NCI-H446 treated with DMSO at 0.1 percent for 48 hours (cell line): ENCODE data around the gene ATF3.

Source experiments
- DNase-seq: peaks from one replicate; lab custom pipeline; 2025; lab: John Stamatoyannopoulos, UW

Gene ATF3

DNA sequence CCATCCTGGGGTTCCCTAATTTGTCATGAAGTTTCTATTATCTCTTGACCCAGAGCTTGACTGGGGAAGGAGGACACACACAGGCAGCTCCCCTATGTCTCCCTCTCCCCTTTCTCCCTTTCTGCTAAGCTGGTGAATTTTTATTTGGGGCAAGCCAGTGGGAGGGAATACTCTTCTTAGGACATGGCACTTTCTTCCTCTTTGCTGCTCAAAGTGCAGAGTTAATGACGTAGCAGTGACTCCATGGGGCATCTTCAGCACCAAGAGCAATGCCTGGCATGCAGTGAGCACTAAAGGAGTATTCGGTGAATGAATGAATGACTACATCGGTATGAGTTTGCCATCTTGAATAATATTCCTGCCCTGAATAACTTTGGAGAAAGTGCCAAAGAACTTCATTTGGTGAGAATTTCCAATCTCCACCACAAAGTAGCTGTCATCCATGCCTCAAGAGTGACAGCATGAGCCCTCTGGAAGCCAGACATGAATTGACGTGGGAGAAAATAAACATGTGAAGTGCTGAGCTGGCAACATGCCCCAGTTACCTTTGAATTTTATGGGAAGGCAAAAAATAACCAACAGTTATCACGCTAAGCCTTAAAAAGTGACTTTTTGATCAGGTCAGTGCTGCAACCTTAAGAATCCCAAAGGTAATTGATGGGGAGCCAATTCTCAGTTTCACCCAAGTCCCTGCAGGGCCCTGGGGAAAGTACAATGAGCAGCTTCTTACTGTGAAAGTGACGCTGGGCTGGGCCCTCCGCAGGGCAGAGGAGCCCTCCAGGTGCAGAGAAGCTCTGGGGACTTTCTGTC, 22.1 kb upstream of the ATF3 start:
- no peak for DNase-seq

DNA sequence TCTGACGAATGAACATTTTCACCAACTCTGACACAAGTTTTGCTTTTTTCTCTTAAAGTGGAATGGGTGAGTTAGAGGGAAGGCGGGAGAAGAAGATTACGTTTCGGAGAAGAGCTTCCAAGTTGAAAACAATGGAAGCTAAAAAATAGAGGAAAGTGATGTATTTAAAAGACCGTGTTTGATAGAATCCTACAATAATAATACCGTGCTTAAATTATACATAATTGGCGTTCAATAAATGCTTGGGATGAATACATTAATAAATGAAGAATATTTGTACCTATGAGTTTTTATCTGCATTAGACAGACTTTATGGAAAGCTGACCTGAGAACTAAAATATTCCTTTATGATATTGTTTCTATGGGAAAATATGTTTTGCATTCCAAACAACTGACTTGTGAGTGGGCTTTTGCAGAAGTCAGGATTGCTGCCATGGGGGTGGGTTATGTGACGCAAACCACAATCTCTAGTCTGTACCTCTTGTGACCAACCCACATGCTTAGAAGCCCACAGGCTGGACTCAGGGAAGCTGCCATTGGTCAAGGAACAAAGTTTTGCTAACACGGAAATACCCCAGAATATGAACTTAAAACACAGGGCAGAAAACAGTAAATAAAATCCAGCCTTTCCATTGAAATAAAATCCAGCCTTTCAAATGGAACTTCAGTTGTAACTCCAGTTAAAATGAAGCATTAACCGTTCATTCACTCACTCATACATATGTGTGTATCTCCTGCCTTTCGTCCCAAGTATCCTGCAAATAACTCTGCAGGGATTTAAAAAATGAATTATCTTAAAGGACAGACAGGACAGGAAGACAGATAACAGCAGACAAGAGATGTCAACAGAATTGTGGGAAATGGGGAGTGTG, 21.3 kb upstream of the ATF3 start:
- DNase-seq, result no peak

DNA sequence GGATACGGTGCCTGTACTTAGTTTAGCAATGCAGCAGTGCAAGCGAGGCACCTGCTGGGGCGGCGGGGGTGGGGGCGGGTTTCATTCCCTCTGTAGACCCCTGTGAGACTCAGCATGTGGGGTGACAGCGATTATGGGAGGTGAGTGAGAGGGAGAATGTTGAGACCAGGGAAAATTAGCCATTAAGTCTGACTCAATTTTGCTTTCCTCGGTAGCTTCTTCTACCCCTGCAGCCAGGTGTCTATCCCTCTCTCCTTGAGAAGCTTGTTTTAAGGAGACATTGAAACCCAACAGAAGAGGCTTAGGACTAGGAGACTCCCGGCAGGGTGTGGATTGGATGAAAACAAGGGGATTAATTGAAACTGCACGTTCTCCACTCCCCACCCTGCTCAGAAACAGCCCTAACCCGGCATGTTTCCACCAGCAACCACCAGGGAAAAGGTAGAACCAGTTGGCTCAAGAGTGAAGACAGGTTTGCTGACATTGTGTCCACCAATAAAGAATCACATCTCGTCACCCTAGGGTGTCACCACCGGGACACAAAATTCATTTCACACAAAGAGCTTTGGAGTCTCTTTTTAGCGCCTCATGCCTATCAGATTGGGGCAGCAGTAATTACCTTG, 20.6 kb upstream of the ATF3 start:
- DNase-seq, result no peak

DNA sequence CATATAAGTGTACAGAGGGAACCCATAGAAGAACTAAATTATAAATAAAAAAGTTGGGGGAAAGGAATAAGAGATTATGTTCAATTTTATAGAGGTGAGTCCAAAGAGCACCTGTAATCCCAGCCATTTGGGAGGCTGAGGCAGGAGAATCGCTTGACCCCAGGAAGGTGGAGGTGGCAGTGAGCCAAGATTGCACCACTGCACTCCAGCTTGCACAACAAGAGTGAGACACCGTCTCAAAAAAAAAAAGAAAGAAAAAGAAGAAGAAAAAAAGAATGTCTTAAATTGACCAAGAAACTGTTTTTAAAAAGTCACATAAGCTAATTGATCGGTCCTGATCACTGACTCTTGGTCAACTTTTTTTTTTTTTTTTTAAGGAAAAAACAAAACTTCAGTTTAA, 19.1 kb upstream of the ATF3 start:
- no peak for DNase-seq

DNA sequence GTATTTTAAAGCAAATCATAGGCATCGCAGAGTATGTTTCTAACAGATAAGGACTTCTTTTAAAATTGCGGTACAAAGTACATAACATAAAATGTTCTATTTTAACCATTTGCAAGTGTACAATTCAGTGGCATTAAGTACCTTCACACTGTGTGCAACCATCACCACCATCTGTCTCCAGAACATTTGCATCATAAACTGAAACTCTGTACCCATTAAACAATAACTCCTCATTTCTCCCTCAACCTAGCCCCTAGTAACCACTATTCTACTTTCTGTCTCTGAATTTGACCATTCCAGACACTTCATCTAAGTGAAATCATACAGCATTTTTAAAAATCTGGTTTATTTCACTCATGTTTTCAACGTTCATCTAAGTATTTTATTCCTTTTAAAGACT, 16.6 kb upstream of the ATF3 start:
- DNase-seq, result no peak

DNA sequence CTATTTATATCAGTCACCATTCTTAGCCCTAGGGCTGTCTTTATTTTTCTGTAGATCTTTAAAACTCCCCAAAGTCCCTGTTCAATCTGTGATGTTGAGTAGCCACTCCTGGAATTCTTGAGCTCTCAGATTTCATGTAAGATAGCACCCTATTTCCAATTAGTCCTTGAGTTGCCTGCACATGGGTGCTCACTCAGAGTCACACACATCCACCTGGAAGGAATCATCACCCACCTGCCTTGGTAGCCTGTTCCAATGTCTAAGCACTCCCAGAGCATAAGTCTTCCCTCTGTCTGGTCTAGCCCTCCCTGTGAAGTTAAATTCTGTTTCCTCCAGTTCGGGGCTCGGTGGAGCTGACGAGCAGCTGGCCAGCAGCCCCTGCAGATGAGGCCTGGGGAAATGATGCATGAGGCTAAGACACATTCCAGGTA, 14.7 kb upstream of the ATF3 start:
- no peak for DNase-seq

DNA sequence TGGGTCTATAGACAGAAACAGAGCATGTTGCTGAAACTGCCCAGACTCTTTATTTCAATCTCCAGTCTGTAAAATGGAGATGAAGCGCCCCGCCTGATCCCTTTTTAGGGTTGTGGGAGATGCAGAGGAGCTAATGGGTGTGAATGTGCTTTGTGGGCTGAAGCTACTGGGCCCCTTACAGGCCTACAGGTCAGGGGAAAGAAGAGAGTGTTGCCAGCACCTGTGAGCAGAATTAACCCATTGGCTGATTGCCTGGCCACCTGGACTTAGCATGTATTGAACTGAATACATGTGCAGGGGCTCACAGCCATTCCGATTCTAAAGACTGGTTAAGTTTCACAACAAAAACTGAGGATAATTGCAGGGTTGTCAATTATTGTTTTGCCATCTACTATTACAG, 13.9 kb upstream of the ATF3 start:
- DNase-seq, result no peak

DNA sequence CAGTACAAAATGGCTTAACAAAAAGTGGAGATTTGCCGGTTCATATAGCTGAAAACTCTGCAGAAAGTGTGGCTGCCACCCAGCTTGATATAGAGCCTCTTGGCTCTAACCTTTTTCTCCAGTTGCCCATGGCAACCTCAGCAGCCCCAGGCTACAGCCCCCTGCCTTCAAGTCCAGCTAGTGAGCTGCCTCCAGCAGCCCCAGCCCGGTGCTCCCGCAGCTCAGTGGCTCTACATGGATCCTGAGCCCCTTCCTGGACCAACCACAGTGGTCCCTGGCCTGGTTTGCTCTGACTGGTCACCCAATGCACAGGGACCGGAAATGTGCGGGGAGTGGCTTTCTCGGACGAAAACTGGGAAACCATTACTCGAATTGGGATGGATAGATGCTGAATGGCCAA, 13.3 kb upstream of the ATF3 start:
- no peak for DNase-seq

DNA sequence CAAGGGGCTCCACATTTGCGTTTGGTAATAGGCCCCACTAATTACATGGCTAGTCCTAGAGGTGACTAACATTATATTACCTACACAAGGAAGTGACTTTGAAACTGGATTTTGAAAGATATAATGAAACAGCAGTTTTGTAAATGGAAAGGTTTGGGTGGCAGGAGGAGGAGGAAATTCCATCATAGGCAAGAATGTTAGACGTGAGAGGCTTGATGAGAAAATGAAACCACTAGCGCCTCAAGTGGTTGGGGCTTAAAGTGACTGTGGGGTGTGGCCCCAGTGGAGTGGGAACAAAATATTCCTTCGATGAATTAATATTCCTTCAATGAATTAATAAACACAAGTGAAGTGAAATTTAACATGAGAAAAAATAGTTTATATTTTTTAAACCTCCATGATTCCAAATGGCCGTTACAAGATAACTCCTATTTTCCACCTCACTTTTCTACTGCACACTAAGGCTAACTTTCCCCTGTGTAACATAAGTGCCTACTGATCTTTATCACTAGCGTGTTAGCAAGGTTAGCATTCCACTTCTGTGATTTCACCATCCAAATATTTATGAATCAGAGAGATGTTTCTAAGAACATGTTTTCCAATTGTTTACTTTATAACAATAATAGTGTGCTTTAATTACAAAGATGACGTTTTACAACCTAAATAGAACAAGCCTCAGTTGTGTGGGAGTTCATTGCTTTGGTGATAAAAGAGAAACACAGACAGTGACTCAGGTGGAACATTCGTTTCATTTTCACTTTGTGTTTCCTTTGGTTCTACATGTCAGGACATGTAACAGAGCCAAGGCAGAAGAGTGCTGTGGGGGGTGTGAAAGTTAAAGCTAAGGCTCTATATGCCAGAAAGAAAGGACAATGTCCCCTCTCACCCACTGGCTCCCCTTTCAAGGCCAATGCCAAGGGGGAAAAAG, 12.5 kb upstream of the ATF3 start:
- DNase-seq, result no peak

DNA sequence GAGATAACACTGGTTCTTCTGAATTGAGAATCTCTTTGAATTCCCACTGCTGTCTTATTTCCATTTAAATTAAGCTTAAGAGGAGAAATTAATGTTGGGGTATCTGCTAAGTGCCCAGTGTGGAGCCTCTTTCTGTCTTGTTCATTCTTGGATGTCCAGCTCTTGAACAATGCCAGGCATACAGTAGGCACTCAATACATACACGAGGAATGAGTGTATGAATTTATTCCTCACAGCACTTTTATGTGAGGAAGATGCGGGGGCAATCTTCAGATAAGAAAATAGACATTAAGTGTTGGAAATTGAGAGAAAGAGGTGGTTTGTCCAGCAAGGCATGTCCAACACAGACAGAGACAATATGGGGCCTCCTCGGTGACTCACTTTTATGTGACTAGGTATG, 11.8 kb upstream of the ATF3 start:
- DNase-seq, result no peak

DNA sequence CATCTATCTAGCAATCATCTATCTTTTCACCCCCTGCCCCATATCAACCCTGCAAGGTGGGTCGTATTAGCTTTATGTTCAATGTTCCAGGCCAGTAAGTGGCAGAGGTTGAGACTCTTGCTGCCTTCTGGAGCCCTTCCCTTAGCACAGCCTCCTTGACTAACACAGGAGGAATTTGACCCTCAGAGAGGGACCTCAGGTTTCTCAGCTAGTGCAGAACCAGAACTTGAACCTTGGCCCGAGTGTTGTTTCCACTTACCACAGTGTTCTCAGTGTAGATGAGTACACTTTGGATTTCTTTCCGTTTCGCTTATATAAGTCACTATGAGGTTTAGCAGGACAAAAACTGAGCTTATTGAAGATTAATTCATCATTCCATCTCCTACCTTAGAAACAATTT, 11.1 kb upstream of the ATF3 start:
- no peak for DNase-seq

DNA sequence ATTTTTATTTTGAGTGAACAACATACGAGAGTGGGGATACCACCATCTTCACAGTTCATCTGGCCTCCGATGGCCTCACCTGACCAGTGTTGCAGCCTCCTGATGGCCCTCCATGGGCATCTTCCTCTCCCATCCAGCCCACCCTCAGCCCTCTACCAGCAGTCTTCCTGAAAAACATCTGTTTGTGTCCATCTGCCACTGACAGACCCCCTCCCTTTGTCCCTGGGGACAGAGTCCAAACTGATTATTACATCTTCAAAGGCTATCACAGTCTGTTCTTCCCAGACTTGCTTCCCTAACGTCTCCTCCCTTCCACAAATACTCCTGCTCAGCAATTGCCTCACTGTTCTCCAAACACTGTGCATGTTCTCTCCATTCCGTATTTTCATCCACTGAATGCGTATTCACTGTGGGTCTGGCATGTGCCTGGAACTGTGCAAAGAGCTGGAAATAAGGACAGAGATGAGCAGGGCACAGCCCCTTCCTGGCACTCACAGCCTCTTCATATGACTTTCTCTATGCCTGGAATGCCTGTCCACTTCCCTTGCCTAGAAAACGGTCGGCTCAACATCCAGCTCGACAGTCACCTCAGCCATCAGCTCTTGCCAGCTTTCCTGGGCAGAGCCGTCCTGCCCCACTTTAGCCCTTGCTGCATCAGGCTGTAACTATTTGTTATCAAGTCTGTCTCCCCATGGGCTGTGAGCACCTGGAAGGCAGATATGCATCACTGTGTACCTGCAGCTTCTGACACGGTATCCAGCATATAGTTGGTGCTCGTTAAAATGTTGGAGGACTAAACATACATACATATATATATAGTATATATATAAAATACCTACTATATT, 8.3 kb upstream of the ATF3 start:
- no peak for DNase-seq

DNA sequence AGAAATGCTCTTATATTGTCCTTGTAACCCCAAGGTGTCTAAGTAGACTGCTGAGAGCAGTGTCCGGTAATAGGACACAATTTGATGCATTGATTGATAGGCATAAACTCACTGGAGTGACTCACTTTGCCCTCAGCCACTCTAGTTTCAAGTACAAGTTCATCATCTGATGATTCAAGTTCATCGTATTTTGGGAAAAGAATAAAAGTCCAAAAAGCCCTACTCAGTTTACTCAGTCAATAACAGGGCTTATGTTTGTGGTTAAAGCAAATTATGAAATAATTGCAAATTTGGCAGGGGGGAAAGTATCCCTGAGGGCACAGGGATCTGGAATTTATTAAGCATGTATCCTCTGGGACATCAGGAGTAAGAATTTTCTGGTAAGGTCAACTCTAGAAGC, 7.6 kb upstream of the ATF3 start:
- no peak for DNase-seq

DNA sequence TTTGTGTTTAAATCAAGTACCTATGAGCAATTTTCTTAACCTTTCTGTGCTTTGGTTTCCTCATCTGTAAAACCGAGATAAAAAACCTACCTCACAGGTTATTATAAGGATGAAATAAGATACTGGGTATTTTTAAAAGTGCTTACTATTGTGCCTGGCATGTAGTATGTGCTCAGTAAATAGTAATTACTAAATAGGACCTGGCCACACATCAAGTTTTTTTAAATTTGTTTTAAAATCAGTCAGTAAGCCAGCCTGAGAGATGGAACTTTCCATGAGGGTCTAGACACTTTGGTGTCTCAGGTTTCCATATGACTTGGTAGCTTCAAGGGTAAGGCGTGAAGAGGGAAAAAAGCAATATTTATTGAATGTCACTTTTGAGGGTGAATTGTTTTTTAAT, 7.0 kb upstream of the ATF3 start:
- DNase-seq, result no peak

DNA sequence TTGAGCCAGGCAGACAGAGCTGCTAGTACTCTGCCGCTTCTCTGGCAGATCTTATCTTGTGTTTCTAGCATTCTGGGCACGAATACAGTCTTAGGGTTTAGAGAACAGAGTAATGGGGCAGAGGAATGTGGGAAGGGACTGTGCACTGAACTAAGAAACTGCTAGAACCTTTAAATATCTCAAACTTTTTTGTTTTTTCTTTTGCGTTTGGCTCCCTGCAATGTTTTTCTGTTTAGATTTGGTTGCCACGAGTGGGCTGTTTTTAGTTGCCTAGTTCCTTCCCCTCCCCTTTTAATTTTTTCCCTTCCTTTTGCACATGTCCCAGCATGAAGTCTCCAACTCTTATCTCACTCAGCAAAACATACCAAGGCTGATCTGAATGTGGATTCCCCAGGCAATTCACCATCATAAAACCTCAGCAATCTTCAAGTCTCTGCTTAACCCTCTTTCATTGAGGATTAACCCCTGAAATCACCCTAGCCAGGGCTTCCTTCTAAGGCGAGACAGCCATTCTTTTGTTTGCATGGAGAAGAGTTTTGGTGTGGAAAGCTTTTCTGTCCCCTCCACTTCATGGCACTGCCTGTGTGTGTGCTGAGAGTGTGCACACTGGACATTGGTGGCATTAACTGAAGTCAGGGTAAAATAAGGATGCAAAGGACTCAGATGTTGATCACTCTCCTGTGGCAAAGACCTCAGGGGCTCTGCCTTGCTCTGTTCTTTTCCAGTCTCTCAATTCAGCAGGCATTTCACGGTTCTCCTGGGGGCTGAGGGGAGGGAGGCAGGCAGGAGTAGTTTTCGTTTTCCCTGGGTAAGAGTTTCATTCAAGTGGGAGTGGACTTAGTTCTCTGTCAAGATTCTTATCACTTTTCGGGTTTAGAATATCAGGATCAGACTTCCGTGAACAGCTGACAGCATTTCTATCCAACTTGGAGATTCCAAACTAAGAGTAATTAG, 2.8 kb upstream of the ATF3 start:
- DNase-seq, result no peak

DNA sequence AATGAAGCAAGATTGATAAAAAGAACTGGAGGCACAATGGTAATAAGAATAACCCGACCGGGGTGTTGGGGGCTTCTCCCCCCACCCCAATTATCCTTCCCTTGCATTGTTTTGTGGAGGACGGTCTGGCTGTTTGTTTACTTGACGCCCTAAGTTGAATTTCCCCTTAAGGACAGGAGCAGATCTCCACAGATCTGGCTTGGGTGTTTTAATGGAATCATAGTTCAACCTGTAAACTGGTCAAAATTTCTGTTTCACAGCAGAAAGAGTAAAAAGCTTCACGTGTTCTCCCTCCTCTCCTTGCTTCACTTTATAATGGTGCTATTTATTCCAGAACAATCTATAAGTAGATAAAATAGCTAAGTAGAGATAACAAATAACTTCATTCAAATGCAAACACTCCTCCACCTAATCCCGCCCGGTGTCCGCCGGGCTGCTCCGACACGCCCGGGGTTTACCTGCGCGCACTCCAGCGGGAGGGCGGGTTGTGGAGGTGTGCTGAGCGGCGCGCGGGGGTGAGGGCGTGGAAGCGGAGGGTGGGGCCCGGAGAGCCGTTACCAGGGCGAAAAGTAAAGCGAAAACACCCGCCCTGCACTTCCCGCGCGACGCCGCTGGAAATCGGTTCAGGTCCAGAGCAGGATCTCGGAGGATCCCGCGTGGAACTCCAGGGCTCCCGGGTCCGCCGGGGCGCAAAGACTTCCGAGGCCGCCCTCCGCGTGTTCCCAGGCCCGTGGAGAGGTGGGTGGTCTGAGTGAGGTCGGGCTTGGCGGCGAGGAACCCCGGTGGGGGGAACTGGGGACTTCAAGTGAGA, 2.0 kb upstream of the ATF3 start:
- no peak for DNase-seq

DNA sequence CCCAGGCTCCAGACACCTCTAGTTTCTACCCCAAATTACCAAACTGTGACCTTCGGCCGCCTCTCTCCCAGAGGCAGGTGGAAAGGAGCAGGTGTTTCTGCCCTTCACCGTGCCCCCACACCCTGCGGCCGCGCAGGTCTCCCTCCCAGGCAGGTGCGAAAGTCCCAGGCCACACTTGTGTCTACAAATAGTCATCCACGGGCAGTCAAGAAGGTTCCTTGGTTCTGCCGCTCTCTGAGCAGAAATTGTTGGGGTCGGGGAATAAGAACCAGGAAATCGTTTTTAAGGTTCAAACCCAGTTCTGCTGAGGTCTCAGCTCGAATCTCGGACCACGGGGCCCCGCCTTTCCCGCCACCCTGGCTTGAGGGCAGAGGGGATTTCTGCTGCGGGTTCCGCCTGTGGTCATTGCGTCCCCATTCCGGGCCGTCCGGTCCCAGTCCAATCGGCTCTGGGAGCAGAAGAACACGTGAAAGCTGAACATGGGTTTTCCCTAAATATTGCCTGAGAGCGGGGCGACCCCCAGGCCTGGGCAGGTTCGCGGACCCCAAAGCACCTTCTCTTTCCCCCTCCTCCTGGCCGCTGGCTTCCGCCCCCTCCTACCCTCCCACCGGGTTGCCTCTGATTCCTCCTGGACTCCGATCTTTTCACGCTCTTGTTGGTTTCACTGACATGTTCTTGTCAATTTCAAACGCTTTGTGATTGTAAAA, 1.2 kb upstream of the ATF3 start:
- no peak for DNase-seq

DNA sequence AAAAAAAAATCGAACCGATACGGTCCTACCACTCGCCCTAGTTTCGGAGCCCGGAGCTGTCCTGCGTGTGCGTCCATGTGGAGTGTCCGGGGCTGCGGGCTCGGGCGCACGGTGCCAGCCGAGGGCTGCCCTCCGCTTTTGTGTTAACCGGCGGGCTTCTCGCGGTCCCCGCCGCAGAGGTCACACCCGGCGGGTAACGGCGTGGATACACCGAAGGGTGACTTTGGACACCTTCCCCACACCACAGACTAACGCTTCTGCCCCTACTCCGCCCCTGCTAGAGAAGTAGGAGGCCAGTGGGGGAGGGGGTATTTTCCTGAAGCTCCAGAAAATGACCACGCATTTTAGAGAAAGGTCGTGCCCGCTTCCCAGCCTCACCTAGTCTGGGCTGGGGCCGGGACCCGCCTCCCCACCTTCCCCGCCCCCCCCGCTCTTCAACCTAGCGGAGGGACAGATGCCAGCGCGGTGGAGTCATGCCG, 609 bp upstream of the ATF3 start:
- no peak for DNase-seq
